ENCODE measurements around the gene NSDHL.
"Not testable (repeated sequence)": the region's sequence is repeated elsewhere in the genome, so short reads cannot be mapped to it uniquely, and the experiment has no call there.

Gene NSDHL

GRCh38 chrX:152830312-152831305, at the start of gene NSDHL, which contains the start of gene CETN2:
Gene NSDHL, plus strand, starts transcription at chrX:152831063. Its CDS starts 15,262 bp downstream, at chrX:152846325.
Gene CETN2, minus strand, starts transcription at chrX:152830757. Its CDS starts 47 bp downstream, at chrX:152830710.
- no peaks in the 10 kb centered on the region; the same call in 1 of the 2 replicates for H3K36me3 ChIP-seq (ENCODE audit: control insufficient read depth, insufficient read depth, low read length)
- peak; percentile 96 for DNase-seq (ENCODE audit: extremely low read depth, insufficient read length)
- H3K4me3 ChIP-seq (replicated peaks; ENCODE audit: low read depth, low read length) = peak within 1 kb of the TSS; percentile 82
- no peak for TF ChIP-seq CTCF (IDR thresholded peaks at IDR 0.05; ENCODE audit: insufficient read depth, low read length, poor library complexity, severe bottlenecking)
- no peaks in the 10 kb centered on the region for H3K27me3 ChIP-seq (replicated peaks; ENCODE audit: control insufficient read depth, insufficient read depth, low read length)

- not testable (repeated sequence) for DNase-seq (ENCODE audit: extremely low read depth, insufficient read length); H3K36me3 ChIP-seq (ENCODE audit: control insufficient read depth, insufficient read depth, low read length); H3K4me3 ChIP-seq (replicated peaks; ENCODE audit: low read depth, low read length); H3K27me3 ChIP-seq (replicated peaks; ENCODE audit: control insufficient read depth, insufficient read depth, low read length)
These were observed 43.8 kb upstream of the NSDHL start for GRCh38 chrX:152787062-152787461.

- no peak for TF ChIP-seq CTCF (IDR thresholded peaks at IDR 0.05; ENCODE audit: insufficient read depth, low read length, poor library complexity, severe bottlenecking)
- H3K27me3 ChIP-seq (replicated peaks; ENCODE audit: control insufficient read depth, insufficient read depth, low read length) = no peaks in the 10 kb centered on the region; the same call in 1 of the 2 replicates
- no peak for DNase-seq (ENCODE audit: extremely low read depth, insufficient read length)
- H3K36me3 ChIP-seq (ENCODE audit: control insufficient read depth, insufficient read depth, low read length) = no peaks in the 10 kb centered on the region
- H3K4me3 ChIP-seq (replicated peaks; ENCODE audit: low read depth, low read length) = no peak overlapping the region
These were observed 31.9 kb upstream of the NSDHL start for GRCh38 chrX:152798945-152799344.

- TF ChIP-seq CTCF (IDR thresholded peaks at IDR 0.05; ENCODE audit: insufficient read depth, low read length, poor library complexity, severe bottlenecking) = no peak
- no peak for DNase-seq (ENCODE audit: extremely low read depth, insufficient read length)
- Histone ChIP-seq H3K27me3 (replicated peaks; ENCODE audit: control insufficient read depth, insufficient read depth, low read length) (no peaks in the 10 kb centered on the region; the same call in 1 of the 2 replicates), H3K4me3 (replicated peaks; ENCODE audit: low read depth, low read length) (no peak overlapping the region), H3K36me3 (ENCODE audit: control insufficient read depth, insufficient read depth, low read length) (no peaks in the 10 kb centered on the region)
These were observed 24.8 kb upstream of the NSDHL start for GRCh38 chrX:152806035-152806434.

- no peaks in the 10 kb centered on the region for H3K36me3 ChIP-seq (ENCODE audit: control insufficient read depth, insufficient read depth, low read length)
- TF ChIP-seq CTCF (IDR thresholded peaks at IDR 0.05; ENCODE audit: insufficient read depth, low read length, poor library complexity, severe bottlenecking) = no peak
- H3K27me3 ChIP-seq (replicated peaks; ENCODE audit: control insufficient read depth, insufficient read depth, low read length) = no peaks in the 10 kb centered on the region; the same call in 1 of the 2 replicates
- no peak for DNase-seq (ENCODE audit: extremely low read depth, insufficient read length)
- no peak overlapping the region for H3K4me3 ChIP-seq (replicated peaks; ENCODE audit: low read depth, low read length)
These were observed 20.5 kb upstream of the NSDHL start for GRCh38 chrX:152810403-152810802.

- Histone ChIP-seq H3K27me3 (replicated peaks; ENCODE audit: control insufficient read depth, insufficient read depth, low read length) (no peaks in the 10 kb centered on the region), H3K4me3 (replicated peaks; ENCODE audit: low read depth, low read length) (no peak overlapping the region), H3K36me3 (ENCODE audit: control insufficient read depth, insufficient read depth, low read length) (no peaks in the 10 kb centered on the region)
- DNase-seq (ENCODE audit: extremely low read depth, insufficient read length) = no peak
- TF ChIP-seq CTCF (IDR thresholded peaks at IDR 0.05; ENCODE audit: insufficient read depth, low read length, poor library complexity, severe bottlenecking) = no peak
These were observed 17.7 kb upstream of the NSDHL start for GRCh38 chrX:152813206-152813605.

Data from GM06990 (cell line).